Measurements from ENCODE around the gene PGA3. TPM values are rescaled to one million over a fixed set of nuclear protein-coding genes. Genes with fewer than 3 reads are reported as not detected.
"Not testable (repeated sequence)": the region's sequence is repeated elsewhere in the genome, so short reads cannot be mapped to it uniquely, and the experiment has no call there.

PGA3 gene
- total RNA-seq, 2 donors from 2014 or later: not detected

GRCh38 chr11:61198361-61198760, 5.0 kb upstream of the PGA3 start:
- Mint-ChIP-seq H3K4me3 (no peak overlapping the region), H3K36me3 (ENCODE audit: low read depth) (no peaks in the 10 kb centered on the region), H3K9me3 (peaks cover 9% of the 10 kb centered on the region), H3K4me1 (peaks cover 7% of the 10 kb centered on the region), H3K27ac (no peak overlapping the region), H3K27me3 (ENCODE audit: insufficient read depth) (peaks cover 33% of the 10 kb centered on the region)
- Histone ChIP-seq H3K4me1 (ENCODE audit: control insufficient read depth, insufficient read depth, low read length) (no peaks in the 10 kb centered on the region), H3K9me3 (ENCODE audit: control insufficient read depth, low read length) (peaks cover 5% of the 10 kb centered on the region), H3K4me3 (ENCODE audit: low read length) (no peak overlapping the region), H3K27me3 (ENCODE audit: control insufficient read depth, insufficient read depth, low read length, poor library complexity, severe bottlenecking) (peaks cover 25% of the 10 kb centered on the region), H3K9ac (ENCODE audit: extremely low read depth, low read length, poor library complexity, severe bottlenecking) (no peak overlapping the region), H3K36me3 (ENCODE audit: control insufficient read depth, insufficient read depth, low read length) (no peaks in the 10 kb centered on the region), H3K27ac (ENCODE audit: low read depth, low read length) (no peak overlapping the region)
- no peak for DNase-seq
- TF ChIP-seq CTCF (conservative IDR thresholded peaks at IDR 0.05): no peak
- WGBS, 2 experiments (ENCODE audit: insufficient coverage in 1 of 2, insufficient read length in 1 of 2): 87 to 89% methylated on average over 5 to 6 of the region's 6 CpGs

GRCh38 chr11:61198948-61199523, 4.3 kb upstream of the PGA3 start:
- no peak overlapping the region for H3K27ac ChIP-seq (ENCODE audit: low read depth, low read length)
- H3K4me1 Mint-ChIP-seq: peaks cover 10% of the 10 kb centered on the region
- H3K4me1 ChIP-seq (ENCODE audit: control insufficient read depth, insufficient read depth, low read length): no peaks in the 10 kb centered on the region
- H3K36me3 Mint-ChIP-seq (ENCODE audit: low read depth): no peaks in the 10 kb centered on the region
- H3K27me3 ChIP-seq (ENCODE audit: control insufficient read depth, insufficient read depth, low read length, poor library complexity, severe bottlenecking): peaks cover 27% of the 10 kb centered on the region
- H3K9ac ChIP-seq (ENCODE audit: extremely low read depth, low read length, poor library complexity, severe bottlenecking): no peak overlapping the region
- H3K4me3 ChIP-seq (ENCODE audit: low read length): no peak overlapping the region
- no peak overlapping the region for H3K4me3 Mint-ChIP-seq
- peaks cover 5% of the 10 kb centered on the region for H3K9me3 ChIP-seq (ENCODE audit: control insufficient read depth, low read length)
- no peak for TF ChIP-seq CTCF (conservative IDR thresholded peaks at IDR 0.05)
- peaks cover 33% of the 10 kb centered on the region for H3K27me3 Mint-ChIP-seq (ENCODE audit: insufficient read depth)
- 91% methylated on average over 3 of the region's 4 CpGs for WGBS, 2 experiments (ENCODE audit: insufficient coverage in 1 of 2, insufficient read length in 1 of 2)
- H3K27ac Mint-ChIP-seq: no peak overlapping the region
- H3K36me3 ChIP-seq (ENCODE audit: control insufficient read depth, insufficient read depth, low read length): no peaks in the 10 kb centered on the region
- no peak for DNase-seq
- peaks cover 9% of the 10 kb centered on the region for H3K9me3 Mint-ChIP-seq

GRCh38 chr11:61201476-61201875, 1.8 kb upstream of the PGA3 start:
- Mint-ChIP-seq H3K27me3 (ENCODE audit: insufficient read depth) (peaks cover 43% of the 10 kb centered on the region), H3K9me3 (peaks cover 9% of the 10 kb centered on the region), H3K36me3 (ENCODE audit: low read depth) (no peaks in the 10 kb centered on the region), H3K4me3 (no peak overlapping the region), H3K27ac (no peak overlapping the region), H3K4me1 (peaks cover 10% of the 10 kb centered on the region)
- no peaks in the 10 kb centered on the region for H3K36me3 ChIP-seq (ENCODE audit: control insufficient read depth, insufficient read depth, low read length)
- 89 to 95% methylated on average over 14 of the region's 14 CpGs for WGBS, 2 experiments (ENCODE audit: insufficient coverage in 1 of 2, insufficient read length in 1 of 2)
- H3K27ac ChIP-seq (ENCODE audit: low read depth, low read length): no peak overlapping the region
- TF ChIP-seq CTCF (conservative IDR thresholded peaks at IDR 0.05): no peak
- H3K9ac ChIP-seq (ENCODE audit: extremely low read depth, low read length, poor library complexity, severe bottlenecking): no peak overlapping the region
- peaks cover 5% of the 10 kb centered on the region for H3K9me3 ChIP-seq (ENCODE audit: control insufficient read depth, low read length)
- peaks cover 34% of the 10 kb centered on the region for H3K27me3 ChIP-seq (ENCODE audit: control insufficient read depth, insufficient read depth, low read length, poor library complexity, severe bottlenecking)
- no peak overlapping the region for H3K4me3 ChIP-seq (ENCODE audit: low read length)
- DNase-seq: no peak
- no peaks in the 10 kb centered on the region for H3K4me1 ChIP-seq (ENCODE audit: control insufficient read depth, insufficient read depth, low read length)

GRCh38 chr11:61203873-61204272, 558 bp downstream of the PGA3 start:
- not testable (repeated sequence) for H3K4me3 ChIP-seq (ENCODE audit: low read length); H3K4me3 Mint-ChIP-seq; H3K27ac ChIP-seq (ENCODE audit: low read depth, low read length); DNase-seq; H3K4me1 Mint-ChIP-seq; H3K36me3 Mint-ChIP-seq (ENCODE audit: low read depth); H3K9ac ChIP-seq (ENCODE audit: extremely low read depth, low read length, poor library complexity, severe bottlenecking); H3K4me1 ChIP-seq (ENCODE audit: control insufficient read depth, insufficient read depth, low read length); H3K36me3 ChIP-seq (ENCODE audit: control insufficient read depth, insufficient read depth, low read length); H3K9me3 ChIP-seq (ENCODE audit: control insufficient read depth, low read length); H3K27ac Mint-ChIP-seq; H3K9me3 Mint-ChIP-seq
- H3K27me3 Mint-ChIP-seq (ENCODE audit: insufficient read depth): peaks cover 39% of the 10 kb centered on the region
- peaks cover 34% of the 10 kb centered on the region for H3K27me3 ChIP-seq (ENCODE audit: control insufficient read depth, insufficient read depth, low read length, poor library complexity, severe bottlenecking)
- no CpG with 5 or more reads among the region's 5 CpGs for WGBS, 2 experiments (ENCODE audit: insufficient coverage in 1 of 2, insufficient read length in 1 of 2)

GRCh38 chr11:61204502-61205059, 1.3 kb downstream of the PGA3 start:
- H3K27me3 Mint-ChIP-seq (ENCODE audit: insufficient read depth): peaks cover 32% of the 10 kb centered on the region
- H3K4me1 Mint-ChIP-seq; H3K27ac ChIP-seq (ENCODE audit: low read depth, low read length); H3K4me1 ChIP-seq (ENCODE audit: control insufficient read depth, insufficient read depth, low read length); H3K9ac ChIP-seq (ENCODE audit: extremely low read depth, low read length, poor library complexity, severe bottlenecking); H3K36me3 ChIP-seq (ENCODE audit: control insufficient read depth, insufficient read depth, low read length); H3K9me3 Mint-ChIP-seq; DNase-seq; H3K27ac Mint-ChIP-seq; H3K4me3 Mint-ChIP-seq; H3K36me3 Mint-ChIP-seq (ENCODE audit: low read depth); H3K4me3 ChIP-seq (ENCODE audit: low read length); H3K9me3 ChIP-seq (ENCODE audit: control insufficient read depth, low read length): not testable (repeated sequence)
- WGBS, 2 experiments (ENCODE audit: insufficient coverage in 1 of 2, insufficient read length in 1 of 2): 73 to 85% methylated on average over 11 to 14 of the region's 14 CpGs
- H3K27me3 ChIP-seq (ENCODE audit: control insufficient read depth, insufficient read depth, low read length, poor library complexity, severe bottlenecking): peaks cover 34% of the 10 kb centered on the region

Measured in endodermal cell (in vitro differentiated cells).